Measurements from ENCODE around the gene TENM4. TPM values are rescaled to one million over a fixed set of nuclear protein-coding genes. Genes with fewer than 3 reads are reported as not detected.
A peak's percentile ranks its signal among the peaks of the same experiment; 100 is the strongest.

Gene TENM4
- total RNA-seq, 1 donor from 2014 or later, result 0.63 TPM

DNA sequence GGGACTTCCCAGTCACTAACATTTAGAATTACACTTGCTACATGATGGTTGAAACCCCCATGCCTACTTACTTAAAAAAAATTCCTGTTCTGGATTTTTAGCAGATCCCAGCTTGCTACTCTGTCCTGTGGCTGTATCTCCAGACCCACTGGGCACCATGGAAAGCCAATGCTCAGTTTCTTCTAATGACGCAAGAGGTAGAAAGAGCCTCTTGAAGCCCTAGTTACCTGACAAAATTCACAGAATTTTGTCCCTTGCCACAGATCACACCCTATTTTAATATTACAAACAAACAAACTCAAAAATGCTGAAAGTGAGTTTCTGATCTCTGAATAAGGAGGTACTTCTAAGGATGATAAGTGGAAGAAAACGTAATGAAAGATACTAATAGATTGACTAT is 24.3 kb upstream of the TENM4 start:
- Histone ChIP-seq H3K9me3 (replicated peaks) (no peaks in the 10 kb centered on the region), H3K36me3 (no peaks in the 10 kb centered on the region), H3K4me3 (no peak overlapping the region), H3K27ac (replicated peaks) (no peak overlapping the region), H3K27me3 (ENCODE audit: low read depth) (peaks cover 37% of the 10 kb centered on the region), H3K4me1 (peaks cover 4% of the 10 kb centered on the region)
- intact Hi-C loops (cut with micrococcal nuclease), result no loop called here
- no peak for DNase-seq
- TF ChIP-seq, protein P1, sequence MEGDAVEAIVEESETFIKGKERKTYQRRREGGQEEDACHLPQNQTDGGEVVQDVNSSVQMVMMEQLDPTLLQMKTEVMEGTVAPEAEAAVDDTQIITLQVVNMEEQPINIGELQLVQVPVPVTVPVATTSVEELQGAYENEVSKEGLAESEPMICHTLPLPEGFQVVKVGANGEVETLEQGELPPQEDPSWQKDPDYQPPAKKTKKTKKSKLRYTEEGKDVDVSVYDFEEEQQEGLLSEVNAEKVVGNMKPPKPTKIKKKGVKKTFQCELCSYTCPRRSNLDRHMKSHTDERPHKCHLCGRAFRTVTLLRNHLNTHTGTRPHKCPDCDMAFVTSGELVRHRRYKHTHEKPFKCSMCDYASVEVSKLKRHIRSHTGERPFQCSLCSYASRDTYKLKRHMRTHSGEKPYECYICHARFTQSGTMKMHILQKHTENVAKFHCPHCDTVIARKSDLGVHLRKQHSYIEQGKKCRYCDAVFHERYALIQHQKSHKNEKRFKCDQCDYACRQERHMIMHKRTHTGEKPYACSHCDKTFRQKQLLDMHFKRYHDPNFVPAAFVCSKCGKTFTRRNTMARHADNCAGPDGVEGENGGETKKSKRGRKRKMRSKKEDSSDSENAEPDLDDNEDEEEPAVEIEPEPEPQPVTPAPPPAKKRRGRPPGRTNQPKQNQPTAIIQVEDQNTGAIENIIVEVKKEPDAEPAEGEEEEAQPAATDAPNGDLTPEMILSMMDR (IDR thresholded peaks at IDR 0.05; ENCODE audit: borderline replicate concordance), result no peak

DNA sequence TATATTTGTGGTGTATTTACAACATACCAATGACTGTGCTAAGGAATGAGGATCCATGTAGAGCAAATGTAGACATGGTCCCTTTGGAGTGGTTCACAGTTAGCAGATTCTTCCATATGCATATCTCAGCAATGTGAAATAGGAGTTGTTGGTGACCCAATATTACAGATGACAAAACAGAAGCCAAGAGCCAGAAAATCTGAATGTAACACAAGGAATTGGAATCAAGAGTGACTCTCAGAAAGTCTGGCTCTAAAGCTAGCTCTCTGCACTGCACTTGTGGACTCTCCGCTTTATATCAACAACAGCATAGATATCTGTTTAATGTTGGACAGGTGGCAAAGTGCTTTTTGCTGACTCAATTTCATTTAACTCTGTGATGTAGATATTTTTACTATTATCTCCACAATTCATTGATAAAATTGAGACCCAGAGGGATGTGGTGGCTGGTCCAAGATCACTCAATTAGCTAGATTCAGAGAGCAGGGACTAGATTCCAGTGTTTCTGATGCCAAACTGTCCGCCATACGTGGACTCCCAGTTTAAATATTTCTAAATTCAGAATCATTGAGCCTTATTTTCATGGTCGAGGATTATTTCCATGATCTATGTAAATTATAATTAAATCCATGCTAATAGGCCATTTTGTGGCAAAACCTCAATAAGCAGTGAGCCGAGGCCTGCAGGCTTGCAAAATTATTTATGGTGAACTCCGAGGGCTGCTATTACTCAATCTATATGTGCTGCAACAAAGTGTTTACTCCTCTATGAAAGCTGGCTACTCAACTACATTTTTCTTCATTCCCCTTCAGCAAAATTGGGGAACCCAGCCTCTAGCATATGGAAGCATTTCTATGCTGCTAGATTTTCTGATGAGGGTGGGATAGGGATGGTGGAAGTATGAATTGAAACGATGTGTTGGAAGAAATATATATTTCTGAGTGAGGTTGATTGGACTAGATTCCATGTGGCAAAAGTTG is 21.1 kb upstream of the TENM4 start:
- no peak overlapping the region for H3K27ac ChIP-seq (replicated peaks)
- no peaks in the 10 kb centered on the region for H3K9me3 ChIP-seq (replicated peaks)
- no peak for DNase-seq
- TF ChIP-seq, protein P1 (IDR thresholded peaks at IDR 0.05; ENCODE audit: borderline replicate concordance), result no peak
- intact Hi-C loops (cut with micrococcal nuclease), result no loop called here
- peaks cover 4% of the 10 kb centered on the region for H3K4me1 ChIP-seq
- H3K4me3 ChIP-seq, result no peak overlapping the region
- H3K27me3 ChIP-seq (ENCODE audit: low read depth), result peaks cover 36% of the 10 kb centered on the region
- H3K36me3 ChIP-seq, result no peaks in the 10 kb centered on the region

DNA sequence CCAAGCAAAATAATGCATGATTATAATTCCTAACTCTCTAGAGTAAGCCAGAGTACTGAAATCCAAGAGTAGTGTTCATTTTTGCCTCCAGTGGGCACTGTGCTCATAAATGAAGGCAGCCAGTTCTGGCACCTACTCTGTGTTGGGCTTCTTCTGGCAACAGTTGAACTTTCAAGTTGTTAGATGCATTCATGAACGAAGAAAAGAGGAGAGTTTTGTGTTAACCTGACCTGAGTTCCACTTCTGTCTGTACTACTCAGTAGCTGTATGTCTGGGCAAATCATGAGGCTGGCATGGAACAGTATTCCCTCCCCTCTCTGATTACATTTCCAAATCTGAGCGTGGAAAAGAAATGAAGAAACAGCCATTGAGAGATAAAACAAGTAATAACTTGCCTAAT is 20.3 kb upstream of the TENM4 start:
- intact Hi-C loops (cut with micrococcal nuclease), result no loop called here
- TF ChIP-seq, protein P1 (IDR thresholded peaks at IDR 0.05; ENCODE audit: borderline replicate concordance), result peak; percentile 66
- no peak for DNase-seq

DNA sequence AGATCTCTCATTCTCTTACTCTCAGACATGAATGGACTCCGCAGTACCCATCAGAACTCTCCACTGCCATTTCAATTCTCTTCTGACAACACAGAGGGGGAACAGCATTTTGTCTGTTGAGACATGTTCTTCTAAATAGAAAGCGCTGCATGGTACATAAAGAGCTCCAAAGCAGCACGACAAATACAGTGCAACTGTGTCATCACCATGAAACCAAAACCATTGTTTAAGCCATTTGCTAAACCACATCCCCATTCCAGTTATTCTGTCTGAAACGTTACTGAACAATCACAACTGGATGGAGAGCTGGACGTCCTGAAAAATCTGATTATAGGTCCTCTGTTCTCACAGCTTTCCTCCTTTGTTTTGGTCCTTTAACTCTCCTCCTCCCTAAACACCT is 17.9 kb upstream of the TENM4 start:
- H3K36me3 ChIP-seq, result no peaks in the 10 kb centered on the region
- no peak overlapping the region for H3K4me3 ChIP-seq
- TF ChIP-seq, protein P1 (IDR thresholded peaks at IDR 0.05; ENCODE audit: borderline replicate concordance), result no peak
- H3K27me3 ChIP-seq (ENCODE audit: low read depth), result peaks cover 52% of the 10 kb centered on the region
- intact Hi-C loops (cut with micrococcal nuclease), result no loop called here
- H3K9me3 ChIP-seq (replicated peaks), result no peaks in the 10 kb centered on the region
- H3K27ac ChIP-seq (replicated peaks), result no peak overlapping the region
- H3K4me1 ChIP-seq, result peaks cover 4% of the 10 kb centered on the region
- no peak for DNase-seq

More for the DNA sequence above, 20.3 kb upstream of the TENM4 start:
- H3K27me3 ChIP-seq (ENCODE audit: low read depth), result peaks cover 44% of the 10 kb centered on the region
- H3K4me1 ChIP-seq, result peaks cover 4% of the 10 kb centered on the region
- H3K9me3 ChIP-seq (replicated peaks), result no peaks in the 10 kb centered on the region
- H3K4me3 ChIP-seq, result no peak overlapping the region
- H3K27ac ChIP-seq (replicated peaks), result no peak overlapping the region
- H3K36me3 ChIP-seq, result no peaks in the 10 kb centered on the region

DNA sequence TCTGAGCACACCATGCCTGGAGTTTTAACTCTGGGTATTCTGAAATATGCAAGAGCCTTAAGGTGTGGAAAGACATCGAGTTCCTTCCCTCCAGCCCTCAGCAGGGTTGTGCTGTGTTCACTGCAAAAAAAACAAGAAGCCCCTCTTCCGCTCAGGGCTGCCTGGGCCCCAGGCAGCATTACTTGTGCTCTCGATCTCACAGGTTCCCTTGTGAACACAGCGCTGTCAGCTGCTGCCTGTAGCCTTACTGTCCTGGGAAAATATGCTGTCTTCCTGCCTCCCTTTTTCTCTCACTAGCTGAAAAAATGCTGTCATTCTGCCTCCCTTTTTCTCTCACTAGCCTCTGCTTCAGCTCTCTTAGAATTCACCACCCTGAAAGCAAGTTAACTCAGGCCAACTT is 15.7 kb upstream of the TENM4 start:
- H3K4me3 ChIP-seq, result no peak overlapping the region
- no peak overlapping the region for H3K27ac ChIP-seq (replicated peaks)
- H3K9me3 ChIP-seq (replicated peaks), result no peaks in the 10 kb centered on the region
- H3K27me3 ChIP-seq (ENCODE audit: low read depth), result peaks cover 49% of the 10 kb centered on the region
- H3K36me3 ChIP-seq, result no peaks in the 10 kb centered on the region
- no peak for DNase-seq
- TF ChIP-seq, protein P1 (IDR thresholded peaks at IDR 0.05; ENCODE audit: borderline replicate concordance), result no peak
- peaks cover 4% of the 10 kb centered on the region for H3K4me1 ChIP-seq
- intact Hi-C loops (cut with micrococcal nuclease), result no loop called here
